ENCODE measurements around the gene XPNPEP2. TPM values are rescaled to one million over a fixed set of nuclear protein-coding genes. Genes with fewer than 3 reads are reported as not detected.
A peak's percentile ranks its signal among the peaks of the same experiment; 100 is the strongest.

Gene XPNPEP2
- total RNA-seq, 6 experiments from 2014 or later, result 2.9 to 30.7 (median 16.5) TPM

DNA sequence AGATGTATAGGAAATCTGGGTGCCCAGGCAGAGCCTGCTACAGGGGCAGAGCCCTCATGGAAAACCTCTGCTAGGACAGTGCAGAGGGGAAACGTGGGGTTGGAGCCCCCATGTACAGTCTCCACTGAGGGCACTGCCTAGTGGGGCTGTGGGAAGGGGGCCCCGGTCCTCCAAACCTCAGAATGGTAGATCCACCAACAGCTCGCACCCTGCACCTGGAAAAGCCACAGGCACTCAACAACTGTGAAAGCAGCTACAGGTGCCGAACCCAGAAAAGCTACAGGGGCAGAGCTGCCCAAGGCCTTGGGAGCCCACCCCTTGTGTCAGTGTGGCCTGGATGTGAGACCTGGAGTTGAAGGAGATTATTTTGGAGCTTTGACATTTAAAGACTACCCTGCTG, 5.4 kb upstream of the XPNPEP2 start:
- DNase-seq, result no peak
- Histone ChIP-seq H3K4me3 (no peak overlapping the region), H3K9me3 (no peaks in the 10 kb centered on the region), H3K27me3 (no peaks in the 10 kb centered on the region), H3K36me3 (no peaks in the 10 kb centered on the region), H3K27ac (no peak overlapping the region), H3K4me1 (peaks cover 0 to 4% (median 2%) of the 10 kb centered on the region in 4 donors)
- TF ChIP-seq POLR2A (IDR thresholded peaks at IDR 0.05), result no peak
- TF ChIP-seq, protein P1, sequence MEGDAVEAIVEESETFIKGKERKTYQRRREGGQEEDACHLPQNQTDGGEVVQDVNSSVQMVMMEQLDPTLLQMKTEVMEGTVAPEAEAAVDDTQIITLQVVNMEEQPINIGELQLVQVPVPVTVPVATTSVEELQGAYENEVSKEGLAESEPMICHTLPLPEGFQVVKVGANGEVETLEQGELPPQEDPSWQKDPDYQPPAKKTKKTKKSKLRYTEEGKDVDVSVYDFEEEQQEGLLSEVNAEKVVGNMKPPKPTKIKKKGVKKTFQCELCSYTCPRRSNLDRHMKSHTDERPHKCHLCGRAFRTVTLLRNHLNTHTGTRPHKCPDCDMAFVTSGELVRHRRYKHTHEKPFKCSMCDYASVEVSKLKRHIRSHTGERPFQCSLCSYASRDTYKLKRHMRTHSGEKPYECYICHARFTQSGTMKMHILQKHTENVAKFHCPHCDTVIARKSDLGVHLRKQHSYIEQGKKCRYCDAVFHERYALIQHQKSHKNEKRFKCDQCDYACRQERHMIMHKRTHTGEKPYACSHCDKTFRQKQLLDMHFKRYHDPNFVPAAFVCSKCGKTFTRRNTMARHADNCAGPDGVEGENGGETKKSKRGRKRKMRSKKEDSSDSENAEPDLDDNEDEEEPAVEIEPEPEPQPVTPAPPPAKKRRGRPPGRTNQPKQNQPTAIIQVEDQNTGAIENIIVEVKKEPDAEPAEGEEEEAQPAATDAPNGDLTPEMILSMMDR (IDR thresholded peaks at IDR 0.05), result no peak
- ATAC-seq, result no peak
- no CpG with 5 or more reads among the region's 4 CpGs for WGBS (ENCODE audit: insufficient coverage, low coverage, low lambda C conversion rate, missing lambda C conversion rate)
- intact Hi-C loops (cut with DNase I), result no loop called here

DNA sequence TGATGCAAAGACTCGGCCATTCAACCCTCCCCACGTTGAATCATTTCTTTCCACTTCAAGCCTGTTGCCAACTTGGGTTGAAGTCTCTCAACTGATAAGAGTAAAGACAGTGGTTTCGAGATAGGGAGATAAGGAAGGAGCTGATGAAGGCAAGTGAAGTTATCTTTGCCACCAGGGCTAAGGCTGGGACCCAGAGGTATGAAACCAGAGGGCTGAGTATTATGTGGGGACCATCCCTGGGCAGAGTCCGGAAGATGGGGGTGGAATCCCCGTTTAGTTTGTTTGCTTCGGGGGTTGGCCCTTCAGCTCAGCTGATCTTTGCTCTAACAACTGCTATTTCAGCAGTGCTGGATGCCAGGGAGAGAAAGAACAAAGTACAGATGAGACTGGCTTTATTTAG, 2.3 kb upstream of the XPNPEP2 start:
- intact Hi-C loops (cut with DNase I), result no loop called here
- DNase-seq (peak in 1 of 3 donors; percentile 70), ATAC-seq (peak; percentile 82 to 94 (median 86))
- TF ChIP-seq, protein P1 (IDR thresholded peaks at IDR 0.05), result no peak
- no peak for TF ChIP-seq POLR2A (IDR thresholded peaks at IDR 0.05)
- Histone ChIP-seq H3K4me3 (no peak overlapping the region), H3K27ac (no peak overlapping the region), H3K4me1 (peaks cover 0 to 4% (median 2%) of the 10 kb centered on the region in 4 donors), H3K9me3 (no peaks in the 10 kb centered on the region), H3K36me3 (no peaks in the 10 kb centered on the region), H3K27me3 (no peaks in the 10 kb centered on the region)
- 23% methylated on average over 6 of the region's 6 CpGs for WGBS (ENCODE audit: insufficient coverage, low coverage, low lambda C conversion rate, missing lambda C conversion rate)

DNA sequence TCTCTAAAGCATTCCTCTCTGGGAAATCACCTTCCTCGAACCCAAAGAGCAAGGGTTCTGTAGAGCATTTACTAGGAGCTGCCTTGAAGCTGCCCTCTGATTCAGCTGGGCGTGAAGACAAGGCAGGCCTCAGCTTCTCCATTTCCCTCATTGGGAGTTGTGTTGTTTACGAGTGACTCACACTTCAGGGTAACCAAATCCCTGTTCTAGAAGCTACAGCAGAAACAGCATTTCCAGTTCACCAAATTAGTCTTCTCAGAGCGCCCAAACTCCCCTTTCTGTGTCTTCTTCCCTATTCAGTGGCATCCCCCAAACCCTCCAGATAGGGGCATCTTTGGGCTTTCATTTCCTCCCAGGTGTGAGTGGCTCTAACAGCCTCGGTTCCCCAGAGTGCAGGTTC, 863 bp upstream of the XPNPEP2 start:
- Histone ChIP-seq H3K27ac (no peak overlapping the region), H3K4me3 (no peak overlapping the region), H3K4me1 (peaks cover 0 to 4% (median 2%) of the 10 kb centered on the region in 4 donors), H3K9me3 (no peaks in the 10 kb centered on the region), H3K27me3 (no peaks in the 10 kb centered on the region), H3K36me3 (no peaks in the 10 kb centered on the region)
- DNase-seq (no peak), ATAC-seq (peak in 1 of 4 donors; percentile 42)
- intact Hi-C loops (cut with DNase I), result no loop called here
- 42% methylated on average over 3 of the region's 5 CpGs for WGBS (ENCODE audit: insufficient coverage, low coverage, low lambda C conversion rate, missing lambda C conversion rate)
- TF ChIP-seq POLR2A (IDR thresholded peaks at IDR 0.05), result no peak
- TF ChIP-seq, protein P1 (IDR thresholded peaks at IDR 0.05), result no peak

DNA sequence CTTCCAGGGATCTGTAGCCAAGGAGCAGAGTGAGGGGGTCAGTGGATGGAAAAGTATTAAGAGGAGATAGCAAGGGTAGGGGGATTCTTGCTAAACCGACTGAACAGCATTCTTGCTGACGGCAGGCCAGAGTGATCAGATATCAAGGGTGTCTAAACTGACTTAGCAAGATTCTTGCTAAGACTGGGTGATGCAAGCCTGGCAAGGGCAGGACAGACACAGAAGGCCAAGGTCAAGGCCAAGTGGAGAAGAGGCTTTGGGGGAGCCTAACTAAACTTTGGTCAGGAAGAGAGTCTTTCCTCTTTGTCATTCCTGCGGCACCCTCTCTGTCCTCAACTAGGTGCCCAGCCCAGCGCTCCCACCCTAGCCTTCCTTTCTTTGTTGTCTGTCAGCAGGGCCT, 799 bp downstream of the XPNPEP2 start:
- Histone ChIP-seq H3K4me1 (peaks cover 0 to 4% (median 2%) of the 10 kb centered on the region in 4 donors), H3K4me3 (no peak overlapping the region), H3K36me3 (no peaks in the 10 kb centered on the region), H3K27ac (no peak overlapping the region), H3K9me3 (no peaks in the 10 kb centered on the region), H3K27me3 (no peaks in the 10 kb centered on the region)
- WGBS (ENCODE audit: insufficient coverage, low coverage, low lambda C conversion rate, missing lambda C conversion rate), result 55% methylated on average over 3 of the region's 4 CpGs
- intact Hi-C loops (cut with DNase I), result no loop called here
- TF ChIP-seq, protein P1 (IDR thresholded peaks at IDR 0.05), result no peak
- DNase-seq, result no peak
- ATAC-seq, result no peak
